ENCODE measurements around the gene KRT1. TPM values are rescaled to one million over a fixed set of nuclear protein-coding genes. Genes with fewer than 3 reads are reported as not detected.

The KRT1 gene
- total and polyA plus RNA-seq, 2 donors (not counting 1 experiment from before 2014, with no cell fraction given): not detected

GRCh38 chr12:52679875-52680274, 332 bp downstream of the KRT1 start:
- Histone ChIP-seq H3K36me3 (ENCODE audit: control insufficient read depth, insufficient read depth, low read length) (no peaks in the 10 kb centered on the region), H3K9me3 (ENCODE audit: control insufficient read depth, insufficient read depth, low read depth, low read length) (no peaks in the 10 kb centered on the region), H3K79me2 (ENCODE audit: control insufficient read depth, insufficient read depth, low read length) (no peaks in the 10 kb centered on the region), H3K27ac (ENCODE audit: insufficient read depth, low read length) (no peak overlapping the region), H3K4me3 (replicated peaks in 1 of 4; ENCODE audit: control extremely low read depth in 1 of 4, insufficient read depth in 1 of 4, low read depth in 3 of 4, low read length in 4 of 4) (no peak overlapping the region), H3K4me2 (ENCODE audit: extremely low read depth, insufficient read depth, low read length) (no peak overlapping the region), H3K9ac (ENCODE audit: insufficient read depth, low read length) (no peak overlapping the region), H3K4me1 (ENCODE audit: control insufficient read depth, extremely low read depth, insufficient read depth, low read length) (no peaks in the 10 kb centered on the region), H4K20me1 (ENCODE audit: control insufficient read depth, extremely low read depth, insufficient read depth, low read length) (no peaks in the 10 kb centered on the region), H3K27me3 (ENCODE audit: control insufficient read depth, insufficient read depth, low read length) (no peaks in the 10 kb centered on the region), H2AFZ (ENCODE audit: low read length) (no peak overlapping the region)
- DNase-seq (ENCODE audit: low read depth in 2 of 2): no peak
- TF ChIP-seq EZH2 (IDR thresholded peaks at IDR 0.05; ENCODE audit: low read length, missing control alignments) (no peak), CTCF (conservative IDR thresholded peaks at IDR 0.05 in 1 of 2, IDR thresholded peaks at IDR 0.05 in 1 of 2; ENCODE audit: low read depth in 1 of 2, low read length in 2 of 2) (no peak)

- Histone ChIP-seq H3K9me3 (ENCODE audit: control insufficient read depth, insufficient read depth, low read depth, low read length) (no peaks in the 10 kb centered on the region), H3K27ac (ENCODE audit: insufficient read depth, low read length) (no peak overlapping the region), H3K36me3 (ENCODE audit: control insufficient read depth, insufficient read depth, low read length) (no peaks in the 10 kb centered on the region), H4K20me1 (ENCODE audit: control insufficient read depth, extremely low read depth, insufficient read depth, low read length) (no peaks in the 10 kb centered on the region), H3K27me3 (ENCODE audit: control insufficient read depth, insufficient read depth, low read length) (no peaks in the 10 kb centered on the region), H3K4me3 (replicated peaks in 1 of 4; ENCODE audit: control extremely low read depth in 1 of 4, insufficient read depth in 1 of 4, low read depth in 3 of 4, low read length in 4 of 4) (no peak overlapping the region), H3K4me1 (ENCODE audit: control insufficient read depth, extremely low read depth, insufficient read depth, low read length) (no peaks in the 10 kb centered on the region), H2AFZ (ENCODE audit: low read length) (no peak overlapping the region), H3K79me2 (ENCODE audit: control insufficient read depth, insufficient read depth, low read length) (no peaks in the 10 kb centered on the region), H3K4me2 (ENCODE audit: extremely low read depth, insufficient read depth, low read length) (no peak overlapping the region), H3K9ac (ENCODE audit: insufficient read depth, low read length) (no peak overlapping the region)
- TF ChIP-seq EZH2 (IDR thresholded peaks at IDR 0.05; ENCODE audit: low read length, missing control alignments) (no peak), CTCF (conservative IDR thresholded peaks at IDR 0.05 in 1 of 2, IDR thresholded peaks at IDR 0.05 in 1 of 2; ENCODE audit: low read depth in 1 of 2, low read length in 2 of 2) (no peak)
- DNase-seq (ENCODE audit: low read depth in 2 of 2): no peak
These were observed 2.5 kb downstream of the KRT1 start for GRCh38 chr12:52677671-52678070.

- no peak overlapping the region for H3K4me3 ChIP-seq (replicated peaks in 1 of 4; ENCODE audit: control extremely low read depth in 1 of 4, insufficient read depth in 1 of 4, low read depth in 3 of 4, low read length in 4 of 4)
- no peaks in the 10 kb centered on the region for H4K20me1 ChIP-seq (ENCODE audit: control insufficient read depth, extremely low read depth, insufficient read depth, low read length)
- no peak overlapping the region for H2AFZ ChIP-seq (ENCODE audit: low read length)
- H3K9ac ChIP-seq (ENCODE audit: insufficient read depth, low read length): no peak overlapping the region
- DNase-seq (ENCODE audit: low read depth in 2 of 2): no peak
- H3K79me2 ChIP-seq (ENCODE audit: control insufficient read depth, insufficient read depth, low read length): no peaks in the 10 kb centered on the region
- no peaks in the 10 kb centered on the region for H3K36me3 ChIP-seq (ENCODE audit: control insufficient read depth, insufficient read depth, low read length)
- H3K27ac ChIP-seq (ENCODE audit: insufficient read depth, low read length): no peak overlapping the region
- no peak overlapping the region for H3K4me2 ChIP-seq (ENCODE audit: extremely low read depth, insufficient read depth, low read length)
- TF ChIP-seq EZH2 (IDR thresholded peaks at IDR 0.05; ENCODE audit: low read length, missing control alignments) (no peak), CTCF (conservative IDR thresholded peaks at IDR 0.05 in 1 of 2, IDR thresholded peaks at IDR 0.05 in 1 of 2; ENCODE audit: low read depth in 1 of 2, low read length in 2 of 2) (no peak)
- H3K27me3 ChIP-seq (ENCODE audit: control insufficient read depth, insufficient read depth, low read length): no peaks in the 10 kb centered on the region
- H3K4me1 ChIP-seq (ENCODE audit: control insufficient read depth, extremely low read depth, insufficient read depth, low read length): no peaks in the 10 kb centered on the region
- no peaks in the 10 kb centered on the region for H3K9me3 ChIP-seq (ENCODE audit: control insufficient read depth, insufficient read depth, low read depth, low read length)
These were observed 3.1 kb downstream of the KRT1 start for GRCh38 chr12:52677126-52677525.

Data from fibroblast of lung (primary cell).